HG03439 (cell line): Measurements from ENCODE around the gene PALD1.
A peak's percentile ranks its signal among the peaks of the same experiment; 100 is the strongest.

Experiments used
- ATAC-seq: cut with Tn5 transposase; IDR thresholded peaks from one replicate; pipeline ENCODE4 v1.9.1; 2021; ENCODE audit warnings: mild to moderate bottlenecking, moderate library complexity; ENCODE audit not compliant: unreplicated experiment

The PALD1 gene

GRCh38 chr10:70552586-70552985 lies 74.0 kb downstream of the PALD1 start:
- ATAC-seq, result no peak

- ATAC-seq, result no peak
Observed at GRCh38 chr10:70555371-70555770, 76.8 kb downstream of the PALD1 start.

- ATAC-seq, result no peak
Observed at GRCh38 chr10:70557086-70557845, 78.7 kb downstream of the PALD1 start.

GRCh38 chr10:70557876-70558275 lies 79.3 kb downstream of the PALD1 start:
- no peak for ATAC-seq

GRCh38 chr10:70558295-70558694 lies 79.7 kb downstream of the PALD1 start:
- no peak for ATAC-seq

- peak; percentile 49 for ATAC-seq
Observed at GRCh38 chr10:70558871-70559810, 80.6 kb downstream of the PALD1 start.

DNA sequence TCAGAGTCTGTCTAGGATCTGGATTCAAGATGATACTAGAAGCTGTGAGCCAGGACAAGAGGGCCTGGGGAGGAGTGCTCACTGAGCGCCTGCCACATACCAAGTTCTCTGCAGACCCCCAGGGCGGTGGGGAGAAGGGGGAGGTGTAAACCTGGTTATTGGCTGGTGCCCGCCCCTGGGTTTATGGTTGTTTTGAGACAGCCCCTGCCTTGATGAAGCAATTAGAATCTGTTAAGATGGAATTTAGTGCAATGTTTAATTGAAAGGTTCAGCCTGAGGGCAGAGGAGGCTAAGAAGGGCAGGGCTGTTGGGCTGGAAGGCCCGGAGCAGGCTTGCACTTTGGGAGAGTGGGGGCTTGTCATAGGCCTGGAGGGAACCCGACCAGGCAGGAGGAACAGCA lies 81.3 kb downstream of the PALD1 start:
- no peak for ATAC-seq

- no peak for ATAC-seq
Observed at GRCh38 chr10:70560511-70560941, 82.0 kb downstream of the PALD1 start.

- no peak for ATAC-seq
Observed at GRCh38 chr10:70561070-70561469, 82.5 kb downstream of the PALD1 start.

- no peak for ATAC-seq
Observed at GRCh38 chr10:70561558-70561957, 83.0 kb downstream of the PALD1 start.

DNA sequence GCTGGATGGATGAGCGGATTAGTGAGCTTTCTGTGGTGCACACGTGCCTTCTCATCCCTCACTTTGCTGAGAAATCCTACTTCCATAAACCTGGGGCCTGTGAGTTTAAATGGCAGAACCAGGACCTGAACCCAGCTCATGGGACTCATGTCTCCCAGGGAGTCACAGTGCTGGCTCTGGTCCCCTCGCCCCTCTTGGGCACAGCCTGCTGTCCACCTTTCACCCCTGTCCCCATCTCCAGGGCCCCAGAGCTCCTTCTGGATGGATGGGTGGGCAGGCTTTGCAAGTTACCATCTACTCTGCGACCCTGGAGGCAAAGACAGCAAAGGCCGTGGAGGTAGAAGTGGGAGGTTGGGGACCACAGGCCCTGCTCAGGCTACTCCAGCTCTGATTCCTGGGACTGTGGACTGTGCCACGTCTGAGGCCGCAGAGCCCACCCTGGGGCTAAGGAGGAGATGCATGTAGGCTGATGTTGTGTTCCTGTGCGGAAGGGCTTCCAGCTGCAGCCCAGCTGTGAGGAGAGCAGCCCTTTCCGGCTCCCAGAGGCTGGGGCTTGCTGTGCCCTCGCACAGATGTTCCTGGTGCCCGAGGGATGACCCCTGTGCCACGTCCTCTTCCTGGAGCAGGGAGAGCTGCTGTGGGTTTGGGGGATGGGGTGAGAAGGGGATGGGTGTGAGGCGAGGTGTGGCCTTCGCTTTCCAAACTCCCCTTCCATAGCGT lies 83.6 kb downstream of the PALD1 start:
- ATAC-seq, result no peak

- ATAC-seq, result no peak
Observed at GRCh38 chr10:70563230-70563629, 84.7 kb downstream of the PALD1 start.

- ATAC-seq, result no peak
Observed at GRCh38 chr10:70564113-70564725, 85.7 kb downstream of the PALD1 start.

DNA sequence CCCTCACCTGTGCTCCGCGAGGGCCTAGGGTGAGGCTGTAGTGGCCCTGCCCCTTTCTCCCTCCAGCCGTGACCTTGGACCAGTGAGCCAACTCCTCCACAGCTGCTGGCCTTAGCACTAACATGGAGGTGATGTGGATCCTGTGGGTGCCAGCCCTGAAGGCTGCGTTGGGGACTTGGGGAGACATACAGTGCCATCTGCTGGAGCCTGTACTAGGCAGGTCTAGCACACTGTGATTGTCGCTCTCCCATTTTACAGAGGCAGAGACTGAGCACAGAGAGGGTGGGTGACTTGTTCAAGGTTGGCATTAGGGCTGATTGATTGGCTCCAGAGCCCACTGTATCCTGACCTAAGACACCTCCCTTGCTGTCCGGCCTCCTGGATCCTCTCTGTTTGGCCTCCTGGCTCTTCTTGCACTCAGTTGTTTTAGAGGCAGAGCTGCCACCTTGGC lies 86.4 kb downstream of the PALD1 start:
- no peak for ATAC-seq

DNA sequence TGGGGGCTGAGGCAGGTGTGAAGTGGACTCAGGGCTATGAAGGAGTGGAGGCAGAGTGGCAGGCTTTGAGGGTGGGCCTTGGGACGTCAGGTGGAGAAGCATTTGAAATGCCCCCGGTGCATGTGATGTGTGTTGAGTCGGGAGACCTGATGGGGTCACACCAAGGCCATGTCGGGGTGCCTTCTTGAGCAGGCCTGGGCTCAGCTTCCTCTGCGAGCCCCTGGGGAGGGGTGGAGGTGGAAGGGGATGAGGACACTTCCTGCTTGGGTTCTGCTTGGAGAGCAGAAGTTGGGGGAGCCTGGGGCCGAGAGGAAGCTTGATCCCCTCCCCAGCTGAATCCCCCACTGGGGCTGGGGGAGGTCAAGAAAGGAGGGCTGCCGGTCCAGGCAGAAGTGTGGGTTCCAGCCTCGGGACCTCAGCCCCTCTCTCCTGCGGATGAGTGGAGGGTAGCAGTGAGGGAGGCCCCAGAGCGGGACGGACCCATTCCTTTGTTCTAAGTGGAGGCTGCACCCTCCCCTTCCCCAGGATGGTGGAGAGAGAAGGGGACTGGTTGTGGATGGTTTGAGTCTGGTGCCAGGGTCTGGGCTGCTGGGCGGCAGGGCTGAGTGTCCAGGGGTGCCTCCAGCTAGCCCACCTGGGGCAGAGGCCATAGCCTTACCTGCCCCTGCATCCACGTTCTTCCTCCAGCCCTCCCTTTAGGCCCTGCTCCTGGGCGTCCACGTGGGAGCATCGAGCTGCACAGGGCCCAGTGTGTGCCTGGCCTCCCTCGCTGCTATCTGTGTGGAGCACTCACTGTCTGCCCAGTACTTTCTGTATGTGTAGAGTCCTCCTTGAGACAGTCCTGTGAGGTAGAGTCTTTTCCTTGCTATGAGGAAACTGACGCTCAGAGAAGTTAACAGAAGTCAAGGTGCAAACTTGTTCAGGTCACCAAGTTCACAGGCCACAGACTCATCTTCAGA lies 87.3 kb downstream of the PALD1 start:
- no peak for ATAC-seq

DNA sequence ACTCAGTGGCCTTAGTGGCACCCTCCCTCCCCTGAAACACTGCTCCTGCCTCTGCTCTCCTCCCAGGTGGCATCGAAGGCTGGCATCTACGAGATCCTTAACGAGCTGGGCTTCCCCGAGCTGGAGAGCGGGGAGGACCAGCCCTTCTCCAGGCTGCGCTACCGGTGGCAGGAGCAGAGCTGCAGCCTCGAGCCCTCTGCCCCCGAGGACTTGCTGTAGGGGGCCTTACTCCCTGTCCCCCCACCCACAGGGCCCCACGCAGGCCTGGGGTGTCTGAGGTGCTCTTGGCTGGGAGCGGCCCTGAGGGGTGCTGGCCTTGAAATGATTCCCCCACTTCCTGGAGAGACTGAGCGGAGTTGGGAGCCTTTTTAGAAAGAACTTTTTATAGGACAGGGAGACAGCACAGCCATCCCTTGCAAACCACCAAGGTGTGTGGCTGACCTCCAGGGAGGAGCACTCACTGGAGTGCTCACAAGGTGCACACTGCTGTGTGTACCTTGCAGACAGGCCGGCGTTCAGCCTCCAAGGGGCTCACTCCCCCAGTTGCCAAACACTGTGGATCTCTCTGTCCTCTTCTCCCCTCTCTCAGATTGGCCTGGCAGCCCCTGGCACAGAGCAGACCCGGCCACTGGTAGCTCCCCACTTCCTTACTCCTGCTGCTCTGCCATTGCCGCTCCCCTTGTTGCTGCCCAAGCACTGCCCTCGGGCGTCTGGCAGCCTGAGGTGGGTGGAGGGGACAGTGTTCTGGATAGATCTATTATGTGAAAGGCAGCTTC lies 88.1 kb downstream of the PALD1 start:
- ATAC-seq, result no peak

- ATAC-seq, result no peak
Observed at GRCh38 chr10:70567603-70568002, 89.0 kb downstream of the PALD1 start.

DNA sequence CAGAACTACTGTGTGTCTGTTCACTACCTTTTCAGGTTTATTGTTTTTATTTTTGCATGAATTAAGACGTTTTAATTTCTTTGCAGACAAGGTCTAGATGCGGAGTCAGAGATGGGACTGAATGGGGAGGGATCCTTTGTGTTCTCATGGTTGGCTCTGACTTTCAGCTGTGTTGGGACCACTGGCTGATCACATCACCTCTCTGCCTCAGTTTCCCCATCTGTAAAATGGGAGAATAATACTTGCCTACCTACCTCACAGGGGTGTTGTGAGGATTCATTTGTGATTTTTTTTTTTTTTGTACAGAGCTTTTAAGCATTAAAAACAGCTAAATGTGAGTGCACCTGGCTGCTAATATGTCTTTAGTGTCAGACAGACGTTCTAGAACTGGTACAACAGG lies 89.5 kb downstream of the PALD1 start:
- ATAC-seq, result no peak
